ENCODE data around the gene RHOBTB3.

- TF ChIP-seq CEBPB (IDR thresholded peaks at IDR 0.05; ENCODE audit: low read depth) = no peak
- no peak for TF ChIP-seq CTCF (IDR thresholded peaks at IDR 0.05 in 2 of 3, conservative IDR thresholded peaks at IDR 0.05 in 1 of 3; ENCODE audit: borderline replicate concordance in 1 of 3, insufficient read depth in 1 of 3, low read depth in 2 of 3, low read length in 2 of 3)
- TF ChIP-seq YY1 (IDR thresholded peaks at IDR 0.05; ENCODE audit: extremely low read depth, insufficient replicate concordance, low read depth, low read length) = no peak
- TF ChIP-seq POLR2AphosphoS5 (IDR thresholded peaks at IDR 0.05; ENCODE audit: low read depth, low read length) = no peak
- no peak for TF ChIP-seq REST (IDR thresholded peaks at IDR 0.05; ENCODE audit: low read depth)
- no peak for TF ChIP-seq SP1 (IDR thresholded peaks at IDR 0.05; ENCODE audit: low read depth)
- no peak for TF ChIP-seq ZBTB33 (IDR thresholded peaks at IDR 0.05; ENCODE audit: extremely low read depth, insufficient replicate concordance, low read length)
- no peak for TF ChIP-seq ATF3 (IDR thresholded peaks at IDR 0.05)
- TF ChIP-seq EZH2phosphoT487 (IDR thresholded peaks at IDR 0.05; ENCODE audit: borderline replicate concordance) = no peak
- no peak for TF ChIP-seq FOSL1 (IDR thresholded peaks at IDR 0.05; ENCODE audit: low read depth)
- no peak for TF ChIP-seq CBX3 (IDR thresholded peaks at IDR 0.05; ENCODE audit: low read depth)
- TF ChIP-seq JUND (IDR thresholded peaks at IDR 0.05) = no peak
- TF ChIP-seq SRF (IDR thresholded peaks at IDR 0.05; ENCODE audit: low read depth) = no peak
- TF ChIP-seq POLR2A (IDR thresholded peaks at IDR 0.05; ENCODE audit: borderline replicate concordance, extremely low read depth, insufficient read depth, insufficient read length) = no peak
Measured at GRCh38 chr5:95801961-95802360, 70.8 kb downstream of the RHOBTB3 start.
